Heart left ventricle (tissue), 13 donors: ENCODE results near the gene DUOXA1.

Experiments used
- POLR2A ChIP-seq, 2 donors: fragments of 450-650 bp; IDR thresholded peaks; one replicate each; pipeline ENCODE4 v1.6.1; 2017; ENCODE audit warnings: antibody characterized with exemption in 2 of 2, mild to moderate bottlenecking in 2 of 2, moderate library complexity in 2 of 2
- TF ChIP-seq, protein P1 (sequence below), 12 donors: fragments of 200-600 bp; sonication (generic) in 4 of 12; IDR thresholded peaks; one replicate each; pipeline versions ENCODE4 v1.5.0 to v1.8.0; 2018 to 2022; ENCODE audit warnings: antibody characterized with exemption in 12 of 12, mild to moderate bottlenecking in 5 of 12
- donor health status: ischemic (EF 13 %, LVEDD 7.1; RV severe dilation, severe dysfunction).
- donor health status: DM: no; HTN: yes; CAD: no.
- donor health status: DM: no; HTN: no; CAD: no.
- donor health status: ischemic (EF 25% LVEDD 6.9; RV normal size, moderate dysfunction).
- donor health status: ischemic (EF 25% LVEDD 5.7; RV mildly dilated, moderate dysfunction).
- donor health status: ischemic (EF 35%, LVEDD 5.7; RV mildly dilated, moderate dysfunction).
- donor health status: nonischemic (EF 11% LVEDD 7.7; RV severe dilation, severe dysfunction).
- donor health status: DM: yes; HTN: yes; CAD: no.
- donor health status: PGD.
- donor health status: ischemic (EF 29% LVEDD 5.4; RV normal size, mild dysfunction).
- donor health status: nonischemic (EF 23%, LVEDD 6.1; RV moderate dilation, normal function).

- TF ChIP-seq, protein P1, sequence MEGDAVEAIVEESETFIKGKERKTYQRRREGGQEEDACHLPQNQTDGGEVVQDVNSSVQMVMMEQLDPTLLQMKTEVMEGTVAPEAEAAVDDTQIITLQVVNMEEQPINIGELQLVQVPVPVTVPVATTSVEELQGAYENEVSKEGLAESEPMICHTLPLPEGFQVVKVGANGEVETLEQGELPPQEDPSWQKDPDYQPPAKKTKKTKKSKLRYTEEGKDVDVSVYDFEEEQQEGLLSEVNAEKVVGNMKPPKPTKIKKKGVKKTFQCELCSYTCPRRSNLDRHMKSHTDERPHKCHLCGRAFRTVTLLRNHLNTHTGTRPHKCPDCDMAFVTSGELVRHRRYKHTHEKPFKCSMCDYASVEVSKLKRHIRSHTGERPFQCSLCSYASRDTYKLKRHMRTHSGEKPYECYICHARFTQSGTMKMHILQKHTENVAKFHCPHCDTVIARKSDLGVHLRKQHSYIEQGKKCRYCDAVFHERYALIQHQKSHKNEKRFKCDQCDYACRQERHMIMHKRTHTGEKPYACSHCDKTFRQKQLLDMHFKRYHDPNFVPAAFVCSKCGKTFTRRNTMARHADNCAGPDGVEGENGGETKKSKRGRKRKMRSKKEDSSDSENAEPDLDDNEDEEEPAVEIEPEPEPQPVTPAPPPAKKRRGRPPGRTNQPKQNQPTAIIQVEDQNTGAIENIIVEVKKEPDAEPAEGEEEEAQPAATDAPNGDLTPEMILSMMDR (IDR thresholded peaks at IDR 0.05) = no peak
- no peak for TF ChIP-seq POLR2A (IDR thresholded peaks at IDR 0.05)
These were observed 38.5 kb downstream of the DUOXA1 start for GRCh38 chr15:45091161-45091560.
